NCI-H146 treated with DMSO at 0.1 percent for 48 hours (cell line): ENCODE results near the gene NCEH1.

Experiments
- DNase-seq: peaks from one replicate; lab custom pipeline; 2025; ENCODE audit not compliant: unreplicated experiment; lab: John Stamatoyannopoulos, UW

The NCEH1 gene

DNA sequence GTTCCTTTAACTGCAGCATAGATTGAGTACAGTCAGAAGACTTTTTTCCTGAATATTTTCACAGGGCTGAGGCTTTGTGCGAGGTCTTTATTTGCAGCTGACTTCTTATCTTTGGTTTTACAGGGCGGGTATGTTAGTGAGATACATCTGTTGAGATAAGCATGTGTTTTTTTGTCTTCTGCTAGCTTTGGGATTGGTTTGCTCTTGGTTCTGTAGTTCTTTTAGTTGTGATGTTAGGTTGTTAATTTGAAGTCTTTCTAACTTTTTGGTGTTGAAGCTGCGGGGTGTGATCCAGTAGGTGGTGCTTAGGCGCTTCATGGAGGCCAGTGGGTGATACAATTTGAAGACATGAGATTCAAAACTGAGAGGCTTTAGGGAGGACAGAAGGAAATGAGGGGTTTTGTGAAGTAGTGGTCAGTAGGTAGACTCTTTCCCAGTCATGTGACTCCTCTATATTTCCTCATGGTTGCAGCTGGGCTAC is 119.7 kb downstream of the NCEH1 start:
- no peak for DNase-seq

DNA sequence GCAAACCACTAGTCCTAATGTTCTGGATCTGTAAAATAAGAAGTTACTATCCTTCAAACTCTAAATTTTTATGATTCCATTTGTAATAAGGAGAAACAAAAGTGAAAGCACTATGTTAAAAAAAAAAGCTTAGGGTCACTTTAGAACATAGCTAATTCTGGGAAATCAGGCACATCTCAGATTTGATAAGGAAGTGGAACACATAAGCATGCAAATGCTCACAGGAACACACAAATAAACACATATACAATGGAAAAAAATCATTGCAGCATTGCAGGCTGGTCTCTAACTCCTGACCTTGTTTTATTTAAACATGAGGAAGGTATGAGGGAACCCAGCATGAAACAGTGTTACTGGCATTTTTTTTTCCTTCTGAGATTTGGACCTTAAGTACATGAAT is 124.4 kb downstream of the NCEH1 start:
- no peak for DNase-seq

DNA sequence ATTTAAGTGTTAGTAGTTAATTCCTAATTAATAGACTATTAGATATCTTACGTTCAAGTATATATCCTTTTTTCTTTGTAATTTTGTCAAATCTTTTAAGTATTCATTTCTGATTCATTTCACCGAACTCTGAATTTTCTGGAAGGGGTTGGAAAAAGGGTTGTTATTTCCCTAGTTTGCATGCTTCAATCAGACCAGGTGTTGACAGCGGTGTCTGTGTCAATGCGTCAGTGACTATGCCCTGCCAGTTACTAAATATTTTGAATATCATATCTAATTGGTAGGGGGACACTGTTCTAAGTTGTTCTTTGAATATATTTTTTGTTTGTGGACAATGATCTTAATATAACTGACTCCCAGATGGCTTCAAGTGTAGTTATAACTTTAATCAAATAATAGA is 124.9 kb downstream of the NCEH1 start:
- no peak for DNase-seq

- DNase-seq = no peak
These were observed 128.2 kb downstream of the NCEH1 start for GRCh38 chr3:172582712-172583111.

DNA sequence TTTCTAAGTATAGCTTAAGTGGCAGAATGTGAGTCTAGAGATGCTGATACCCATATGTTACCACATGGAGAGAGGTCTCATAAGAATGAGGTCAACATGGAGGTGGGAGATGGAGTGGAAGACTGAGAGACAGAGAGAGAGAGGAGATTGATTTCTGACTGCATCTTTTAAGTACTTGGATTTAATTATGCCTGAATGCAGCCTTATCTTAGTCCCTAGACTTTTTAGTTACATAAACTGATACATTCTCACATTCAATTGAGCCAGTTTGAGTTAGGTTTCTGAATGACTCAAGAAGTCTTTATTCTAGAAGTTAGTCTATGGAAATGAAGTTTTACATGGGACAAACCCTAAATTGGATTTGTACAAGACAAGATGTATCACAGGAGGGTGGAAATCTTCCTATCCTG is 129.1 kb downstream of the NCEH1 start:
- no peak for DNase-seq

DNA sequence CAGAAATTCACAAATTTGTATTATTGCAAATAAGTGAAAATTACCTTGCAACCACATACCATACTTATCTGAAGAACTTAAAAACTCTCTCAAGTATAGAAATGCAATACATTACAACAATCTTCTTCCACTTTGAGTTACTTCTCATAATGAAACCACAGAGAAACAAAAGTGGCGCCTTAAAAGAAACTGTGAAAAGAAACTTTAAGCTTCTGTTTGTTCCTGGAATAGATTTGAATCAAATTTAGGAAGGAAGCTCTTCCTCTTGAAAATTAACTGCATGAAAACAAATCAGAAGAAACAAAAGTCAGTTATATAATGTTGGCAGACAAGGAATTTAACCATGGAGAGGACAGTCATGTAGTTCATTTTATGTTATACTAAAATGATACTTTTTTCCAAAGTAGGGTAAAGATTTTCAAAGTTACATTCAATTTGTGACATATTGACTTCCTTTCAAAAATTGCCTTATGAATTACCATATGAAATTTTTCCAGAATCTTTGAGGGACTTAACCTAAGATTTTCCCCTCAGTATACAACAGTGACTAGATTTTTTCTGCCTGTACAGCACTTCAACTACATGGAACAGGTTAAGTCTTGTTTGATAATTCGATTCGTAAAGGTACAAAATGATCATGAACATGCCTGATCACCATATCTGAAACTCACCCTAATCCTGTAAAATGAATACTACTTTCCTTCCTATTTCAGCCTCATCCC is 130.0 kb downstream of the NCEH1 start:
- DNase-seq = no peak
